GM12878 (cell line): ENCODE data around the gene TERB1. TPM values are rescaled to one million over a fixed set of nuclear protein-coding genes. Genes with fewer than 3 reads are reported as not detected.

Source experiments
- CHD1 ChIP-seq: IDR thresholded peaks from 2 replicates; pipeline ENCODE4 v1.6.1; 2012; ENCODE audit warnings: low read depth, low read length, improper control_type of control experiment
- EED ChIP-seq: sonication (generic); IDR thresholded peaks from 2 replicates; pipeline ENCODE4 v1.6.1; 2016; ENCODE audit warnings: antibody characterized with exemption, low read depth
- GABPA ChIP-seq: IDR thresholded peaks from 2 replicates; pipeline ENCODE4 v1.6.1; 2014; ENCODE audit warnings: antibody characterized with exemption, low read depth, mild to moderate bottlenecking, inconsistent platforms
- HCFC1 ChIP-seq: fragments of 150-350 bp; IDR thresholded peaks from 2 replicates; pipeline ENCODE4 v1.6.1; 2014; ENCODE audit warnings: low read length
- HDGF ChIP-seq: fragments of 450-650 bp; IDR thresholded peaks from 2 replicates; pipeline ENCODE4 v1.6.1; 2016; ENCODE audit warnings: antibody characterized with exemption
- PML ChIP-seq: IDR thresholded peaks from 2 replicates; pipeline ENCODE4 v1.6.1; 2012; ENCODE audit warnings: low read length, inconsistent platforms
- POLR2A ChIP-seq: IDR thresholded peaks from 2 replicates; pipeline ENCODE4 v1.6.1; 2011; ENCODE audit warnings: low read depth, mild to moderate bottlenecking, low read length
- RFX5 ChIP-seq: IDR thresholded peaks from 2 replicates; pipeline ENCODE4 v1.6.1; 2011; ENCODE audit warnings: low read depth, low read length, improper control_type of control experiment
- RUNX3 ChIP-seq: IDR thresholded peaks from 2 replicates; pipeline ENCODE4 v1.6.1; 2012; ENCODE audit warnings: low read length, inconsistent platforms
- SREBF1 ChIP-seq: IDR thresholded peaks from 2 replicates; pipeline ENCODE4 v1.6.1; 2012; ENCODE audit warnings: mild to moderate bottlenecking, low read length
- SREBF2 ChIP-seq: IDR thresholded peaks from 2 replicates; pipeline ENCODE4 v1.6.1; 2012; ENCODE audit warnings: mild to moderate bottlenecking, low read length
- ZNF207 ChIP-seq: fragments of 450-650 bp; IDR thresholded peaks from 2 replicates; pipeline ENCODE4 v1.6.1; 2014; ENCODE audit warnings: antibody characterized with exemption, mild to moderate bottlenecking, borderline replicate concordance
- ZNF24 ChIP-seq: fragments of 450-650 bp; IDR thresholded peaks from 2 replicates; pipeline ENCODE4 v1.6.1; 2017; ENCODE audit warnings: antibody characterized with exemption, mild to moderate bottlenecking
- polyA plus RNA-seq, 11 experiments: library from polyadenylated mRNA; depleted of rRNA in 4 of 11; unstranded in 6 of 11; stranded (reverse) in 5 of 11; fragments of >200 nt; fragmentation: Nextera tagmentation in 4 of 11; fragmentation: Illumina TruSeq in 1 of 11; extraction: Ambion mirVana in 4 of 11; extraction: Trizol in 1 of 11; gene quantifications; 1 replicate in 1 of 11; 2 replicates in 10 of 11; pipeline versions ENCODE4 v1.2.1 to v1.2.3, GENCODE V29; 2011 to 2016; ENCODE audit warnings: inconsistent platforms in 2 of 11, missing spikeins in 2 of 11, low read depth in 1 of 11
- total RNA-seq, 4 experiments: library from RNA; depleted of rRNA in 3 of 4; stranded (reverse); fragments of >200 nt in 3 of 4; fragmentation: Illumina TruSeq in 1 of 4; extraction: Trizol in 1 of 4; gene quantifications; 2 replicates each; pipeline versions ENCODE4 v1.2.1 to v1.2.3, GENCODE V29; 2013 to 2021
- TF ChIP-seq, protein P1 (sequence below): fragments of 450-650 bp; IDR thresholded peaks from 2 replicates; pipeline ENCODE4 v1.6.1; 2018; ENCODE audit warnings: mild to moderate bottlenecking, low read depth, moderate library complexity; ENCODE audit not compliant: partially characterized antibody
- TF ChIP-seq, protein P2 (sequence below): fragments of 450-650 bp; IDR thresholded peaks from 2 replicates; pipeline ENCODE4 v1.6.1; 2016; ENCODE audit warnings: mild to moderate bottlenecking
- TF ChIP-seq, protein P3 (sequence below): fragments of 450-650 bp; IDR thresholded peaks from 2 replicates; pipeline ENCODE4 v1.6.1; 2017; ENCODE audit warnings: mild to moderate bottlenecking, moderate library complexity

TERB1 gene
- total and polyA plus RNA-seq, 10 of the 15 experiments (the other 5 are each of a cell fraction or from before 2014, with no cell fraction given) = 0.03 to 0.10 (median 0.06) TPM; not detected in 7

GRCh38 chr16:66830422-66831404 lies 29.3 kb upstream of the TERB1 start, which contains the start of gene NAE1 (continued):
- TF ChIP-seq, protein P1, sequence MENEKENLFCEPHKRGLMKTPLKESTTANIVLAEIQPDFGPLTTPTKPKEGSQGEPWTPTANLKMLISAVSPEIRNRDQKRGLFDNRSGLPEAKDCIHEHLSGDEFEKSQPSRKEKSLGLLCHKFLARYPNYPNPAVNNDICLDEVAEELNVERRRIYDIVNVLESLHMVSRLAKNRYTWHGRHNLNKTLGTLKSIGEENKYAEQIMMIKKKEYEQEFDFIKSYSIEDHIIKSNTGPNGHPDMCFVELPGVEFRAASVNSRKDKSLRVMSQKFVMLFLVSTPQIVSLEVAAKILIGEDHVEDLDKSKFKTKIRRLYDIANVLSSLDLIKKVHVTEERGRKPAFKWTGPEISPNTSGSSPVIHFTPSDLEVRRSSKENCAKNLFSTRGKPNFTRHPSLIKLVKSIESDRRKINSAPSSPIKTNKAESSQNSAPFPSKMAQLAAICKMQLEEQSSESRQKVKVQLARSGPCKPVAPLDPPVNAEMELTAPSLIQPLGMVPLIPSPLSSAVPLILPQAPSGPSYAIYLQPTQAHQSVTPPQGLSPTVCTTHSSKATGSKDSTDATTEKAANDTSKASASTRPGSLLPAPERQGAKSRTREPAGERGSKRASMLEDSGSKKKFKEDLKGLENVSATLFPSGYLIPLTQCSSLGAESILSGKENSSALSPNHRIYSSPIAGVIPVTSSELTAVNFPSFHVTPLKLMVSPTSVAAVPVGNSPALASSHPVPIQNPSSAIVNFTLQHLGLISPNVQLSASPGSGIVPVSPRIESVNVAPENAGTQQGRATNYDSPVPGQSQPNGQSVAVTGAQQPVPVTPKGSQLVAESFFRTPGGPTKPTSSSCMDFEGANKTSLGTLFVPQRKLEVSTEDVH = no peak
- TF ChIP-seq EED (peak; percentile 45; the same call in 1 of the 2 replicates), RUNX3 (peak; percentile 20; the same call in 1 of the 2 replicates), RFX5 (no peak), CHD1 (peak; percentile 19; the same call in 1 of the 2 replicates), HCFC1 (peak; percentile 26; the same call in 1 of the 2 replicates), HDGF (0 out of 2 replicates have a peak, but pooled peaks have one; percentile 19), PML (no peak; the same call in 1 of the 2 replicates), SREBF2 (no peak), ZNF207 (no peak), GABPA (no peak), SREBF1 (no peak), ZNF24 (no peak), POLR2A (peak; percentile 97)
- TF ChIP-seq, protein P2, sequence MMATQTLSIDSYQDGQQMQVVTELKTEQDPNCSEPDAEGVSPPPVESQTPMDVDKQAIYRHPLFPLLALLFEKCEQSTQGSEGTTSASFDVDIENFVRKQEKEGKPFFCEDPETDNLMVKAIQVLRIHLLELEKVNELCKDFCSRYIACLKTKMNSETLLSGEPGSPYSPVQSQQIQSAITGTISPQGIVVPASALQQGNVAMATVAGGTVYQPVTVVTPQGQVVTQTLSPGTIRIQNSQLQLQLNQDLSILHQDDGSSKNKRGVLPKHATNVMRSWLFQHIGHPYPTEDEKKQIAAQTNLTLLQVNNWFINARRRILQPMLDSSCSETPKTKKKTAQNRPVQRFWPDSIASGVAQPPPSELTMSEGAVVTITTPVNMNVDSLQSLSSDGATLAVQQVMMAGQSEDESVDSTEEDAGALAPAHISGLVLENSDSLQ = no peak
- TF ChIP-seq, protein P3, sequence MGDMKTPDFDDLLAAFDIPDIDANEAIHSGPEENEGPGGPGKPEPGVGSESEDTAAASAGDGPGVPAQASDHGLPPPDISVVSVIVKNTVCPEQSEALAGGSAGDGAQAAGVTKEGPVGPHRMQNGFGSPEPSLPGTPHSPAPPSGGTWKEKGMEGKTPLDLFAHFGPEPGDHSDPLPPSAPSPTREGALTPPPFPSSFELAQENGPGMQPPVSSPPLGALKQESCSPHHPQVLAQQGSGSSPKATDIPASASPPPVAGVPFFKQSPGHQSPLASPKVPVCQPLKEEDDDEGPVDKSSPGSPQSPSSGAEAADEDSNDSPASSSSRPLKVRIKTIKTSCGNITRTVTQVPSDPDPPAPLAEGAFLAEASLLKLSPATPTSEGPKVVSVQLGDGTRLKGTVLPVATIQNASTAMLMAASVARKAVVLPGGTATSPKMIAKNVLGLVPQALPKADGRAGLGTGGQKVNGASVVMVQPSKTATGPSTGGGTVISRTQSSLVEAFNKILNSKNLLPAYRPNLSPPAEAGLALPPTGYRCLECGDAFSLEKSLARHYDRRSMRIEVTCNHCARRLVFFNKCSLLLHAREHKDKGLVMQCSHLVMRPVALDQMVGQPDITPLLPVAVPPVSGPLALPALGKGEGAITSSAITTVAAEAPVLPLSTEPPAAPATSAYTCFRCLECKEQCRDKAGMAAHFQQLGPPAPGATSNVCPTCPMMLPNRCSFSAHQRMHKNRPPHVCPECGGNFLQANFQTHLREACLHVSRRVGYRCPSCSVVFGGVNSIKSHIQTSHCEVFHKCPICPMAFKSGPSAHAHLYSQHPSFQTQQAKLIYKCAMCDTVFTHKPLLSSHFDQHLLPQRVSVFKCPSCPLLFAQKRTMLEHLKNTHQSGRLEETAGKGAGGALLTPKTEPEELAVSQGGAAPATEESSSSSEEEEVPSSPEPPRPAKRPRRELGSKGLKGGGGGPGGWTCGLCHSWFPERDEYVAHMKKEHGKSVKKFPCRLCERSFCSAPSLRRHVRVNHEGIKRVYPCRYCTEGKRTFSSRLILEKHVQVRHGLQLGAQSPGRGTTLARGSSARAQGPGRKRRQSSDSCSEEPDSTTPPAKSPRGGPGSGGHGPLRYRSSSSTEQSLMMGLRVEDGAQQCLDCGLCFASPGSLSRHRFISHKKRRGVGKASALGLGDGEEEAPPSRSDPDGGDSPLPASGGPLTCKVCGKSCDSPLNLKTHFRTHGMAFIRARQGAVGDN = 0 out of 2 replicates have a peak, but pooled peaks have one; percentile 64
